Liver (tissue), 3 donors: ENCODE measurements around the gene CCDC152.

Experiments
- FOXA1 ChIP-seq: IDR thresholded peaks from 2 replicates; pipeline ENCODE4 v1.6.1; 2016; ENCODE audit warnings: antibody characterized with exemption
- HNF4A ChIP-seq, 2 donors: conservative IDR thresholded peaks; 2 replicates each; pipeline ENCODE4 v1.6.1; 2016; ENCODE audit warnings: antibody characterized with exemption in 2 of 2, mild to moderate bottlenecking in 2 of 2
- NR2F2 ChIP-seq: IDR thresholded peaks from 2 replicates; pipeline ENCODE4 v1.6.1; 2016; ENCODE audit warnings: antibody characterized with exemption
- RAD21 ChIP-seq, 2 donors: IDR thresholded peaks; 2 replicates each; pipeline ENCODE4 v1.6.1; 2016; ENCODE audit warnings: antibody characterized with exemption in 2 of 2, mild to moderate bottlenecking in 2 of 2
- RXRA ChIP-seq, 2 donors: IDR thresholded peaks; 2 replicates each; pipeline ENCODE4 v1.6.1; 2017 to 2018; ENCODE audit warnings: antibody characterized with exemption in 2 of 2, mild to moderate bottlenecking in 1 of 2
- TAF1 ChIP-seq: conservative IDR thresholded peaks from 2 replicates; pipeline ENCODE4 v1.6.1; 2016; ENCODE audit warnings: antibody characterized with exemption, mild to moderate bottlenecking
- YY1 ChIP-seq: IDR thresholded peaks from 2 replicates; pipeline ENCODE4 v1.6.1; 2016; ENCODE audit warnings: antibody characterized with exemption, mild to moderate bottlenecking
- TF ChIP-seq, protein P1 (sequence below): fragments of 150-350 bp; IDR thresholded peaks from 2 replicates; pipeline ENCODE4 v1.5.1; 2017; ENCODE audit warnings: improper control_type of control experiment, low read depth, low read length; ENCODE audit not compliant: missing input control
- TF ChIP-seq, protein P2 (sequence below): IDR thresholded peaks from 2 replicates; pipeline ENCODE4 v1.6.1; 2016; ENCODE audit warnings: antibody characterized with exemption, mild to moderate bottlenecking
- TF ChIP-seq, protein P3 (sequence below): IDR thresholded peaks from 2 replicates; pipeline ENCODE4 v1.6.1; 2016; ENCODE audit warnings: antibody characterized with exemption
- donor health status: healthy.
- donor health status: healthy.

DNA sequence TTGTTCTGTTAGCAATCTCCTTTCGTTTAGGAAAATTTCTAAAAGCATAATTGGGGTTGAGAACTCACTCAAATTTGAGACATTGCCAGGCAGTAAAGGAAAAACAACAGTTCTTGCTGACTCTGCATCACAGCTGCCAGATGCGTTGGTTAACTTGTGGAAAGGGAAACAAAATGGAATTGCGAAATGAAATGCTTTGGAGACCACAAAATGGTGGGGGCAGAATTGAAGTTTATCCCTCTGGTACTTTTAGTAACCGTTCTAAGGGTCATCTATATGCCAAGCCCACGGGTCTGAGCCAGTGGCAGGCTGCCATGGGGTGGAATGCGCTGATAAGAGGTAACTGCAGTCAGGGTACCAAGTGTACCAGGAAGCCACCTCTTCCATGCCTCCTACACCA is 83.7 kb downstream of the CCDC152 start:
- TF ChIP-seq HNF4A (conservative IDR thresholded peaks at IDR 0.05) (peak; percentile 78 to 83), YY1 (peak; percentile 98), FOXA1 (peak; percentile 54), TAF1 (no peak), RXRA (IDR thresholded peaks at IDR 0.05) (peak; percentile 82 to 83), NR2F2 (peak; percentile 45), RAD21 (IDR thresholded peaks at IDR 0.05) (peak; percentile 42 to 64)
- TF ChIP-seq, protein P1, sequence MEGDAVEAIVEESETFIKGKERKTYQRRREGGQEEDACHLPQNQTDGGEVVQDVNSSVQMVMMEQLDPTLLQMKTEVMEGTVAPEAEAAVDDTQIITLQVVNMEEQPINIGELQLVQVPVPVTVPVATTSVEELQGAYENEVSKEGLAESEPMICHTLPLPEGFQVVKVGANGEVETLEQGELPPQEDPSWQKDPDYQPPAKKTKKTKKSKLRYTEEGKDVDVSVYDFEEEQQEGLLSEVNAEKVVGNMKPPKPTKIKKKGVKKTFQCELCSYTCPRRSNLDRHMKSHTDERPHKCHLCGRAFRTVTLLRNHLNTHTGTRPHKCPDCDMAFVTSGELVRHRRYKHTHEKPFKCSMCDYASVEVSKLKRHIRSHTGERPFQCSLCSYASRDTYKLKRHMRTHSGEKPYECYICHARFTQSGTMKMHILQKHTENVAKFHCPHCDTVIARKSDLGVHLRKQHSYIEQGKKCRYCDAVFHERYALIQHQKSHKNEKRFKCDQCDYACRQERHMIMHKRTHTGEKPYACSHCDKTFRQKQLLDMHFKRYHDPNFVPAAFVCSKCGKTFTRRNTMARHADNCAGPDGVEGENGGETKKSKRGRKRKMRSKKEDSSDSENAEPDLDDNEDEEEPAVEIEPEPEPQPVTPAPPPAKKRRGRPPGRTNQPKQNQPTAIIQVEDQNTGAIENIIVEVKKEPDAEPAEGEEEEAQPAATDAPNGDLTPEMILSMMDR = no peak
- TF ChIP-seq, protein P2, sequence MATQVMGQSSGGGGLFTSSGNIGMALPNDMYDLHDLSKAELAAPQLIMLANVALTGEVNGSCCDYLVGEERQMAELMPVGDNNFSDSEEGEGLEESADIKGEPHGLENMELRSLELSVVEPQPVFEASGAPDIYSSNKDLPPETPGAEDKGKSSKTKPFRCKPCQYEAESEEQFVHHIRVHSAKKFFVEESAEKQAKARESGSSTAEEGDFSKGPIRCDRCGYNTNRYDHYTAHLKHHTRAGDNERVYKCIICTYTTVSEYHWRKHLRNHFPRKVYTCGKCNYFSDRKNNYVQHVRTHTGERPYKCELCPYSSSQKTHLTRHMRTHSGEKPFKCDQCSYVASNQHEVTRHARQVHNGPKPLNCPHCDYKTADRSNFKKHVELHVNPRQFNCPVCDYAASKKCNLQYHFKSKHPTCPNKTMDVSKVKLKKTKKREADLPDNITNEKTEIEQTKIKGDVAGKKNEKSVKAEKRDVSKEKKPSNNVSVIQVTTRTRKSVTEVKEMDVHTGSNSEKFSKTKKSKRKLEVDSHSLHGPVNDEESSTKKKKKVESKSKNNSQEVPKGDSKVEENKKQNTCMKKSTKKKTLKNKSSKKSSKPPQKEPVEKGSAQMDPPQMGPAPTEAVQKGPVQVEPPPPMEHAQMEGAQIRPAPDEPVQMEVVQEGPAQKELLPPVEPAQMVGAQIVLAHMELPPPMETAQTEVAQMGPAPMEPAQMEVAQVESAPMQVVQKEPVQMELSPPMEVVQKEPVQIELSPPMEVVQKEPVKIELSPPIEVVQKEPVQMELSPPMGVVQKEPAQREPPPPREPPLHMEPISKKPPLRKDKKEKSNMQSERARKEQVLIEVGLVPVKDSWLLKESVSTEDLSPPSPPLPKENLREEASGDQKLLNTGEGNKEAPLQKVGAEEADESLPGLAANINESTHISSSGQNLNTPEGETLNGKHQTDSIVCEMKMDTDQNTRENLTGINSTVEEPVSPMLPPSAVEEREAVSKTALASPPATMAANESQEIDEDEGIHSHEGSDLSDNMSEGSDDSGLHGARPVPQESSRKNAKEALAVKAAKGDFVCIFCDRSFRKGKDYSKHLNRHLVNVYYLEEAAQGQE = peak; percentile 50
- TF ChIP-seq, protein P3, sequence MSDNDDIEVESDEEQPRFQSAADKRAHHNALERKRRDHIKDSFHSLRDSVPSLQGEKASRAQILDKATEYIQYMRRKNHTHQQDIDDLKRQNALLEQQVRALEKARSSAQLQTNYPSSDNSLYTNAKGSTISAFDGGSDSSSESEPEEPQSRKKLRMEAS = peak; percentile 88
